CD4-positive, alpha-beta T cell treated with Interleukin-6 for 4 hours (primary cell): ENCODE measurements around the gene PIP5K1A.
"Not testable (repeated sequence)": the region's sequence is repeated elsewhere in the genome, so short reads cannot be mapped to it uniquely, and the experiment has no call there.

ENCODE experiments used
- DNase-seq: peaks from one replicate; pipeline ENCODE4 v3.0.0-alpha.2; 2020; ENCODE audit warnings: mixed read lengths

PIP5K1A gene, protein sequence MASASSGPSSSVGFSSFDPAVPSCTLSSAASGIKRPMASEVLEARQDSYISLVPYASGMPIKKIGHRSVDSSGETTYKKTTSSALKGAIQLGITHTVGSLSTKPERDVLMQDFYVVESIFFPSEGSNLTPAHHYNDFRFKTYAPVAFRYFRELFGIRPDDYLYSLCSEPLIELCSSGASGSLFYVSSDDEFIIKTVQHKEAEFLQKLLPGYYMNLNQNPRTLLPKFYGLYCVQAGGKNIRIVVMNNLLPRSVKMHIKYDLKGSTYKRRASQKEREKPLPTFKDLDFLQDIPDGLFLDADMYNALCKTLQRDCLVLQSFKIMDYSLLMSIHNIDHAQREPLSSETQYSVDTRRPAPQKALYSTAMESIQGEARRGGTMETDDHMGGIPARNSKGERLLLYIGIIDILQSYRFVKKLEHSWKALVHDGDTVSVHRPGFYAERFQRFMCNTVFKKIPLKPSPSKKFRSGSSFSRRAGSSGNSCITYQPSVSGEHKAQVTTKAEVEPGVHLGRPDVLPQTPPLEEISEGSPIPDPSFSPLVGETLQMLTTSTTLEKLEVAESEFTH

DNA sequence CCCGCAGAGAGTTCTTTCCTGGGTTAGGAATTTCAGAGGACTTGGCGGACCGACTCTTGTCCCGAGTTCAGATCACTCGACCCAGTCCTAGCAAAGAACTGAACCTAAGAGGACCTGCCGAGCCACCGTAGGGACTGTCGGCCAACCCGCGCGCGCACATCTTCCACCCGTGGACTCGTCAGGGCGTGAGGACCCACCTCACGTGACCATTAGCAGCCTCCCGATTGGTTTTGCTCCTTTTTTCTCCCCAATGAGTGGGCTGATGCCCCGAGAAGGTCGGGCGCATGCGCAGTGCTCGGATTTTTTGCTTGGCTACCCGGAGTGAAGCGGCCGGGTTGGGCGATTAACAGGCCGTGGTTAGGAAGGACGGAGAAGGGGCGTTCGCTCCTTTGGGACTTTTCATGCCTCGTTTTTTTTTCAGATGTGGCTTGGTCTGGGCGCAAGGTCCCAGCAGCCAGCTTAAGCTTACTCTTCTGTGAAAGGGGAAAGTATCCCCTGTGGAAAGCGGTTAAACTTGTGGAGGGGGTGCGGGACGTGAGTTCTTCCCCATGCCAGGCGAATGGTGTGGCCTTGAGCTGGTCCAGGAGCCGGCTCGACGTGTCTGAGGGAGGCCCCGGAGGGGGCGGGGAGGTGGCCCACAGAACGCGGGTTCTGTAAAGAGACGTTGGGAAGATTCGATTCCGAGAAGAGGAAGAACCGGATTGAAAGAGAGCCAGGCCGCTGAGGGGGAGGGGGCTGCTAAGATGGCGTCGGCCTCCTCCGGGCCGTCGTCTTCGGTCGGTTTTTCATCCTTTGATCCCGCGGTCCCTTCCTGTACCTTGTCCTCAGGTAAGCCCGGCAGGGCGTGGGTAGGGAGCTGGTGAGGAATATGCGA lies at the start of gene PIP5K1A:
Gene PIP5K1A, plus strand, starts transcription at position 299 of the 874 bp plus-strand sequence. Its CDS starts 445 bp downstream, at position 744.
- DNase-seq = peak; percentile 99

DNA sequence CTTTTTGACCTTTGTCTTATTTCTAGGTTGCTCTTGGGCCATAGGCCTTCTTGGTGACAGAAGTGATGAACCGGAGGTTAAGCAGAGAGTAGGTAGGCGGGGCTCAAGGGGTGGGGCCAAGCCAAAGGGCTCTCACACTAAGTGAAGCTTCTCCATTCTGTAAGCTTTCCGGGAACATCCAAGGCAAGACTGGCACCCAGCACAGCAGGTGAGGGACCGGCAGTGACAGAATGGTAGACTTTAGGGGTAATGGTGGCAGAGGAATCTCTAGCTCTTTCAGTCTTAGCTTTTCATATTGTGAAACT lies 41.9 kb upstream of the PIP5K1A start, which contains the start of gene TNFAIP8L2:
Gene TNFAIP8L2, plus strand, starts transcription at position 135 of the 305 bp plus-strand sequence. CDS start 2,049 bp downstream, outside the sequence.
- DNase-seq = peak; percentile 90

DNA sequence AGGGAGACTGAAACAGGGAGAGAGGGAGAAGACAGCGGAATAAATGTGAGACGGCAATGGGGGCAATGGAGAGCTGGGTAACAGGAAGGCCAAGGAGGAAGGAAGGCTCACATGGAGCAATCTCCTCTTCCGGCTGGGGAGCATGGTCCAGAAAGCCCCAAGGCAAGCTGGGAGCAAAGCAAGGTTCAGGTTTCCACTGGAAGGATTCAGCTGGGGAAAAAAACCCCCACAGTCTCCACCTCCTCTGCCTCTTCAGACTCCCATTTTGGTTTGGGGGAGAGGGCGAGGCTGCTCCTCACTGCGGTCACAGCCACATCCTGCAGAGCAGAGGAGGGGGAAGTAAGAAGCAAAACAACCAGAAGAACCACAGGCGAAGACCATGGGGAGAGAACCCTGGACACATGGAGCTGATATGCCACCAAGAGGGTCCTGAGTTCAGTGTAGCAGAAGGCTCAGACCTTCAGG lies 41.3 kb upstream of the PIP5K1A start:
- peak; percentile 74 for DNase-seq

DNA sequence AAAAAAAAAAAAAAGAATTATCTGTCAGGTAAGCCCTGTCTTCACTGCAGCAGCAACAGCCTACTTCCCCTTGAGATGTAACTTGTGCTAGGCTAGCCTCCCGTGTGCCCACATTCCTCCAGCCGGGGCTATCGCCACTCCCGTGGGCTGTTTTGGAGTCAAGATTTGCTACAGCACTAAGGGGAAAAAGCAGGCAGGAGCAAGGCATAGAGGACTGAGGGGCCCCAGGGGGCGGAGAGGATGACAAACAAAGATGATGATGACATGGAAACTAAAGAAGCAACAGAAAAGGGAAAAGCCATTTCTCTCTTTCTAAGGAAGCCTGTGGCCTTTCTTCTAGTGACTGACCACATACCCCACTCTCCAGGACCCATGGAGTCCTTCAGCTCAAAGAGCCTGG lies 40.0 kb upstream of the PIP5K1A start:
- peak; percentile 29 for DNase-seq

DNA sequence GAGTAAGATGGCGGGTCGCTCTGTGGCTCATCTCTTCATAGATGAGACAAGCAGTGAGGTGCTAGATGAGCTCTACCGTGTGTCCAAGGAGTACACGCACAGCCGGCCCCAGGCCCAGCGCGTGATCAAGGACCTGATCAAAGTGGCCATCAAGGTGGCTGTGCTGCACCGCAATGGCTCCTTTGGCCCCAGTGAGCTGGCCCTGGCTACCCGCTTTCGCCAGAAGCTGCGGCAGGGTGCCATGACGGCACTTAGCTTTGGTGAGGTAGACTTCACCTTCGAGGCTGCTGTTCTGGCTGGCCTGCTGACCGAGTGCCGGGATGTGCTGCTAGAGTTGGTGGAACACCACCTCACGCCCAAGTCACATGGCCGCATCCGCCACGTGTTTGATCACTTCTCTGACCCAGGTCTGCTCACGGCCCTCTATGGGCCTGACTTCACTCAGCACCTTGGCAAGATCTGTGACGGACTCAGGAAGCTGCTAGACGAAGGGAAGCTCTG lies 39.6 kb upstream of the PIP5K1A start:
- peak; percentile 16 for DNase-seq

DNA sequence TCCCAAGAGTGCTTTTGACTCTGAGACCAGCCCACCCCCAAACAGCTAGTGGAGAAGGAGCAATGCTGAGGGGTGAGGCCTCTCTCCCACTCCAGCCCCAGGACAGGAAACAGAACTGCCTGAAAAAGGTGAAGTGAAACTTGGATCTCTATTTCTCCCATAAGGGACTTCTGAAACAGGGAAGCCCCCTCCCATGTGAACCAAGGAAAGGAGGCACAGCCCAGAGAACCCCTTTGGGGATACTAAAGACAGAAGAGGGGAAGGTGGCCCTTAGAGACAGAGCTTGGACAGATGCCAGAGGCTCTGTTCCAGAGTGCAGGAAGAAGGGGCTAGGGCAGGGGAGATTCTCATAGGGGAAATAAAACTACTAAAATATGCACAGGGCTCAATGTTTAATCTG lies 39.0 kb upstream of the PIP5K1A start:
- no peak for DNase-seq

DNA sequence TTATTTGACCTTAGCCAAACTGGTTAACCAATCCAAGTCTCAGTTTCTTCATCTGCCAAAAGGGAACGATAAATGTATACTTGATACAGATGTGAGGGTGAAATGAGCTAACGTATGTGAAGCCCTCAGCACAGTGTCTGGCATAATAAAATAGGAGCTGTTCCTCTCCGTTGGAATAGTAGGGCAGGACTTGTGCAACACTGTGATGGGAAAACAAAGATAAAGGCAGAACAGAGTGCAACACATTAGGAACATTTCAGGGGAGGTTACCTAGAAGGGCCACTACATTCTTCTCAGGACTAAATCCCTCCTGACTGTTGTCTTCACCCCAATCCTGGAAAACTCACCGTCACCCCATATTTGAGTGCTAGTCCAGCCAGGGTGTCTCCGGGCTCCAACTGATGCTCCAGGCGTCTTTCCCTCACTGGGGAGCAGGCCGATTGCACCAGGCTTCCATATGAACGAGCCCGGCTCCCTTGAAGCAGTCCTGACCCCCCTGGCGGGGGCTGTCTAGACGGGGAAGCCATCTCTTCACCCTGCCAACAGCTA lies 33.5 kb upstream of the PIP5K1A start:
- DNase-seq = no peak

DNA sequence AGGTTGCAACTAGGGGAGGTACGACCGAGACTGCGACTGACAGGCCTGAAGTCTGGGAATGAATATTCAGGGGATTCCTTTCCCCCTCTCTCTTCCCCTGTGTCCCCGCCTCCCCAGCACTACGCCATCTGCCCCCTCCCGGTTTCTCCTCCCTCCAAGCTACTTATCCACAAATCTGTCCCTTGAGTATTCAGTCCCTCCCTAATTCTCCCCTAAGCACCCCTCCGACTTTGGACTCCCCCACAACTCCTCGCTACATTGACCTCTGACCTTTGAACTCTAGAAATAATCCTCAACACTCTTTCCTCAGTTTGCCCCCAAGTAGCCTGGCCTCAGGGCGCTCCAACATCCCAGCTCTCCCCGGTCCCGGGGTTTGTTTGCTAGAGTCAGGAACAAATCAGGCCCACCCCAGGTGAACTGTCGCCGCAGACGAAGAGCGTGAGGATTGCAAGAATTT lies 33.0 kb upstream of the PIP5K1A start:
- DNase-seq = no peak

DNA sequence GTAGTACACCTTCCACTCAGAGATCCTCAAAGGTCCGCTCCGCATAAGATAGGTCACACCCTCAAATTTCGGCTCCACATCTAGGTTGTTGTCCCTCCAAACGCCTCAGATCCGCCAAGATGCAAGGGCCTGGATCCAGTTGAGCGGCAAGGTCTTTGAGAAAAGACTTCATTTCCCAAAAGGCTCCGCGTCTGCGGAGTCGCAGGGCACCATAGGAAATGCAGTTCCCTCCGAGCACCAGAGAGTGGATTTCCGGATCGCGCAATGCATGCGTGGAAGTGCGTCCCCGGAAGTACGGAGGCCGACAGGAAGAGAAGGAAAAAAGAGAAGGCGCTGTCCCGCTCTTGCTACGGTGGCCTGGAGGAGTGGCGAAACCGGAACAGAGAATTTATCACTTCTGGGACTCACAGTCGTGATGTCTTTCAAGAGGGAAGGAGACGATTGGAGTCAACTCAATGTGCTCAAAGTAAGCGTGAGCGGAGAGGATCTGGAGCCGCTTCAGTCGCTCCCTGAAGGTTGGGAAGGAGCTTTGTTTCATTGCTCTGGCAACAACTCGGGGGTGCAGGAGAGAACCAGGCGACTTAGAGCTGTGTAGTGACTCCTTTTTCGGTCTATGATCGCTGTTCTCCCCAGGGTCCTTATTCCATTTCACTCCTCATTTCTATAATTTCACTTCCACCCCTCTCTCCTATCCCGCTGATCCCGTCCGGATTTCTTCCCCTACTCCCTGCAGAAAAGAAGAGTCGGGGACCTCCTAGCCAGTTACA lies 32.4 kb upstream of the PIP5K1A start, which contains the start of the genes LYSMD1 and SCNM1:
Gene LYSMD1, minus strand, starts transcription at position 165 of the 767 bp plus-strand sequence. CDS start 644 bp downstream, outside the sequence.
Gene SCNM1, plus strand, starts transcription at position 407 of the 767 bp plus-strand sequence. Its CDS starts 9 bp downstream, at position 416.
- peak; percentile 96 for DNase-seq

DNA sequence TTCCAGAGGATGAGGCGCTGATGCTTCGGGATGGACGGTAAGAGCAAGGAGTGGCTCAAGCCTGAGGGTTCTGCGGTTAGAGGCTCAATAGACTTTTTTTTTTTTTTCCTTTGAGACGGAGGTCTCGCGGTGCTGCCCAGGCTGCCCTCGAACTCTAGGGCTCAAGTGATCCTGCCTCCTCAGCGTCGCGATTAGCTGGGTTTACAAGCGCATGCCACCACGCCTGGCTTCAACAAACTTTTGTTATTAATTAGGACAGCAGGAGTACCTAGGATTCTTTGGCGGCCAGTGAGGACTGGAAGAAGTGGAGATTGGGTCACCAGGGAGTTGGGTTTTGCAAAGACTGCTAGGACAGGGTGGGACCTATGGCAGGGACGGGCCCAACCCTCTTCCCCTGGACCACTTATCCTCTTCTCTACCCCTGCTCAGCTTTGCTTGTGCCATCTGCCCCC lies 31.8 kb upstream of the PIP5K1A start:
- DNase-seq = no peak

DNA sequence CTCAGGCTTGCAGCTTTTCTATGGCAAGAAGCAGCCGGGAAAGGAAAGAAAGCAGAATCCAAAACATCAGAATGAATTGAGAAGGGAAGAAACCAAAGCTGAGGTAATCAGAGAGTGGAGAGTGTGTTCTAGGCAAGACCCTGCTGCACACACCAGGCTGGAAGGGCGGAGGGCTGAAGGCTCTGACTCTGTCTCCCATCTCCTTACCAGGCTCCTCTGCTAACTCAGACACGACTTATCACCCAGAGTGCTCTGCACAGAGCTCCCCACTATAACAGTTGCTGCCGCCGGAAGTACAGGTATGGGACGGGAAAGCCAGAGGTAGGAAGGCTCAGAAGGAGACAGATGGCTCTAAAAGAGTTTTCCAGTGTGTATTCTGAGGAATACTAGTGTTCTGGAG lies 31.2 kb upstream of the PIP5K1A start:
- DNase-seq = no peak

DNA sequence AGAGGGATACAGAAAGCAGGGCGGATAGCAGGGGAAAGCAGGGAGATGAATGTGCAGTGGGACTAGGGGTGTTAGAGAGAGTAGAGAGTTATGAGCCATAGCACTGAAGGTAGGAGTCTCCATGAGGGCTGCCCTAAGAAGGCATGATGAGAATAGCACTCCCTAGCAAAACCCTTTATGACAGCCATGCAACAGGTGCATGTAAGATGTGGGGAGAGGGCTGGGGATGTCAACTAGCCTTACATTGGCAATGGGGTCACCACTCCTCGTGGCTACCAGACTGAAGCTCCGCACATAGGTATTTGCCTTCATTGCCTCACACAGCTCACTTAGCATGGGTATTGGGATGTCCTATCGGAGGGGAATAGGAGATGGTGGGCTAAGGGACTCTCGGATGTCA lies 27.2 kb upstream of the PIP5K1A start:
- no peak for DNase-seq

DNA sequence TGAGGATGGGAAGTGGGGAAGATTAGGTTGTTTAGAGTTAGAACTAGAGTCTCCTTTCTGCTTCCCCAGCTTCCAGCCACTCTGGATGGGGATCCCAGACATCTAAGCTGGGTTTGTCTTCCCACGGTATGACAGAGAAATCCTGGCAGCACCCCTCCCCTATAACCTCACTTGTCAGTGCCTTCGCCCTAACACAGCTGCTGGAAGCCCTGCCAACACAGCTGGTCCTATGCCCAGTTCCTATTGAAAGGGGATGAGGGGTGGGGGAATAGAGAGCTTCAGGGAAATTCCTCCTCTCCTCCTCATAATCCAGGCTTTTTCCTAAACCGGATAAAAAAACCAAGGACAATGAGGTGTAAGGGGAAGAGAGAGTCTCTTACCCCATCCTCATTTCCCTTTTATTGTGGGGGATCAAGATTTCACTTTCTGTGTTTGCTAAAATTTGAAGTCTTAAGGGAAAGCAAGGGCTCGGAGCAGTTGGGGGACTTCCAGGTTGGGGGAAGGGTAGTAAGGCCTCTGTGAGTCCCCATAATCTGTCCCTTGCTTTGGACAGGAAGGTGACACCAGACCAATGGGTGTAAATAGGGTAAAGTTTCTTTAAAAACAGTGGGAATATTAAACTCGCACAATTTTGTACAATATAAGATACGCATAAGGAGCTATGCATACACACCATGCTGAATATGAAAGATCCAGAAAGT lies 23.2 kb upstream of the PIP5K1A start:
- no peak for DNase-seq

DNA sequence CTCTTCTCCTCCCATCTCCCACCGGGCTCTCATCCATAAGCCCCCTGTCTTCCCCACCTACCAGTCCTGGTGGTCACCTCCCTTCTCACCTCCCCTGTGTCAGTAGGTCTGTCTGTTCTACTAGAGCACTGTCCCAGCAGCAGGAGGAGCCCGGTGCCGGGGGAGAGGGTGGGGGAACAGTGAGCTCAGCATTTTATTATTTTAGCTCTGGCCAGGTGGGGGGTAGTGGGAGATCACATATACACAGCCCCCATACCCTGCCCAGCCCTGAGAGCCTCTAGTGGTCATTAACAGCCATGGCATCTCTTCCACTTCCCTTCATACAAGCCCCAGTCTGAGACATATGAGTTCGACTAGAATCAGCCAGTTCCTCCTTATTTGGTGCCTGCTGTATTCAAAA lies 22.5 kb upstream of the PIP5K1A start, which contains the start of gene TMOD4:
Gene TMOD4, minus strand, starts transcription at position 119 of the 400 bp plus-strand sequence. CDS start 1,106 bp downstream, outside the sequence.
- no peak for DNase-seq

DNA sequence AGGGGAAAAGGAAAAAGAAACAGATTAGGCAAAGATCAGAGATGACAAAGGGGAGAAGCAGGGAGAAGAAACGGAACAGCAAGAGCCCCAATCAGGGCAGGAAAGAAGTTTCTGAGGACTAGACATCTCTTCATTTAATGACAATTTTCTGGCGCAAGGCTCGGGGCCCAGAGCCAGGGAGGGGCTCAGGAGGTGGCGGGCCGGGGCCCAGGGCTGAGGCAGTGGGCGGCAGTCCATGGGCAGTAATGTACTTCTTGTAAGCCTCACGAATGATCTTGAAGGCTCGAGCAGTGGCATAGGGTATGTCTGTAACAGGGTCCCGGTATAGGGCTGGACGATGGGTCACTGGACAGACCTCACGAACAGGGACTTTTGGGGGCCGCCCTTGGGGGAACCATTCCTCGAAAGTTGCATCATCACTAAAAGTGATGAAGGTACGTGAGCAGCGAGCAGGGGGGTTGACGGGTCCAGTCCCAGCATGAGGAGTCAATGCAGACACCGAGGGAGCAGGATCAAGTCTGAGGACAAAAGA lies 21.8 kb upstream of the PIP5K1A start:
- DNase-seq = no peak

DNA sequence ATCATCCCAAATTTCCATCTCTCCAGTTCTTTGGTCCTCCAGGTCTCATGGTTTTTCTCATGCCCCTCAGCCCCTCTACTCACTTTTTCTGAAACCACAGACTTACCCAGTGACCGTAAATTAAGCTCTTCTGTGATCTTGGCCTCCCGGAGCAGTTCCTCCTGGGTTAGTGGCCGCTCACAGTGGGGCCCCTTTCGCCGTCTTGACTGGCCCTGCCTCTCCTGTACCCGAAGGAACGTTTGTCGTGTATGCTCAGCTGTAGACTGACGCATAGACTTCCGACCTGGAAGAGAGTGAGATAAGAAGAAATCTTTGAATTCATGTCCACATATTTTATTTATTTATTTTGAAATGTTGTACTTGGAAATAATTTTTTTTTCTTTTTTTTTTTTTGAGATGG lies 14.1 kb upstream of the PIP5K1A start:
- no peak for DNase-seq

DNA sequence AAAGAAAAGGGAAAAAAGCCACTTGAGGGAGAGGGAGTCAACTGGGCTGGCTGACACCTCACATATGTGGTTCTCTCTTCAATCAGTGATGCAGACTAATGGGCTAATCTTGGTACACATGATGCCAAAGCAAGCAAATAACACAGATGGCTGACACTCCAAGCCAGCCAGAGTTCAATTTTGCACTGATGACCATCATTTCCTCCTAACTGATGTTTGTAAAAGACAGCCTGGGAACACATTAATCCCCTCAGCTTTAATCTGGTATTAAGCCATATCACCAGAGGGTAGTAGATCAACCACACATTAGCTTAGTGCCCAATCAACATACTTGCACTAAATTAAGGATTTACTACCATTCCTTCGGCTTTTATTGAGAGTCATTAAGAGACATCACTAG lies 11.1 kb upstream of the PIP5K1A start:
- no peak for DNase-seq

DNA sequence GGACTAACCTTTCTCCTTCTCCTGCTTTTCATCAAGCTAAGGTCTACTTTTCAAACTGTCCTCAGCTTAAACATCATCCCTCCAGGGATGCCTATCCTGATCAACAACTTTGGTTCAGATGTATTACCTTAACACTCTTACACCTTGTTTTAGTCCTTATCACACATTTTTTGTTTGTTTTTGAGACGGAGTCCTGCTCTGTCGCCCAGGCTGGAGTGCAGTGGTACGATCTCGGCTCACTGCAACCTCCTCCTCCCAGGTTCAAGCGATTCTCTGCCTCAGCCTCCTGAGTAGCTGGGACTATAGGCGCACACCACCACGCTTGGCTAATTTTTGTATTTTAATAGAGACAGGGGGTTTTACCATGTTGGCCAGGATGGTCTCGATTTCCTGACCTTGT lies 9.7 kb upstream of the PIP5K1A start:
- not testable (repeated sequence) for DNase-seq

DNA sequence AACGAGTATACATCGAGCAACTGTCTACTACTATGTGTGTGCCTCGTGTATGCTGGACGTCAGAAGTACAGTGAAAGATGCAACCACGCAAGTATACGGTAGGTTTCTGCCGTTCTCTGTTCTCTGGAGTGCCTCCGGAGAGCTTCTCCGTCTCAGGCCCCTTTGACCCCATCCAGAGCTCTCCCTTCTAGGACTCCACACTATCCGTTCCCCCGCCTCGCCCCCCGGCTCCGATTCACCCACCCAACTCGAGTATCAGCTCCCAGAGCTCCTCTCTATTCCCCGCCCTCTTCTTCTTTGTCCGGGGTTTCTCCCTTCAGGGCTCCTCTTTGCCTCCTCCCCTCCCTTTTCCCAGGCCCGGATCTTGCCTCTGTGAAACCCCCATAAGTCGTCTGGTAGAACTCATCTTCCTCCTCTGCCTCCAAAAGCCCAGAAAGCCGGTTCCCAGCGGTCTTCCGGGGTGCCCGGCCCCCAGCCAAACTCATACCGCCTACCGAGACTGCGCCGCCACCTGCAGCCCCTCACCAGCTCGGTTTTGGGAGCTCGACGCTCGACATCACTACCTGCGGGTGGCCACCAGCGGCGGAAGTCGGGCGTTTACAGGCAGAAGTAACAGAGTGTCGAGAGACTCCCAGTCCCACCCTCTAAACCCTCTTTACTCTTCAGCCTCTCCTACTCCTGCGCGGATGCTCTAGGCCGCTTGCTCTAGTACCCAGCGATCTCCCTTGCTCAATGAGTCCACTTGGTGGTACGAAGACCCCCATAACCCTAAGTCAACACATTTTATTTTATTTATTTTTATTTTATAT lies 8.5 kb upstream of the PIP5K1A start, which contains the start of gene VPS72:
Gene VPS72, minus strand, starts transcription at position 561 of the 809 bp plus-strand sequence. Its CDS starts 76 bp downstream, at position 485.
- peak; percentile 87 for DNase-seq
